Measurements from ENCODE around the gene FABP3.

Gene FABP3

GRCh38 chr1:31373056-31373896, at the start of gene FABP3:
TSS of gene FABP3 (minus strand) at chr1:31373076. CDS start at chr1:31373014, 62 bp downstream.
- no peak for DNase-seq (ENCODE audit: low read depth)

DNA sequence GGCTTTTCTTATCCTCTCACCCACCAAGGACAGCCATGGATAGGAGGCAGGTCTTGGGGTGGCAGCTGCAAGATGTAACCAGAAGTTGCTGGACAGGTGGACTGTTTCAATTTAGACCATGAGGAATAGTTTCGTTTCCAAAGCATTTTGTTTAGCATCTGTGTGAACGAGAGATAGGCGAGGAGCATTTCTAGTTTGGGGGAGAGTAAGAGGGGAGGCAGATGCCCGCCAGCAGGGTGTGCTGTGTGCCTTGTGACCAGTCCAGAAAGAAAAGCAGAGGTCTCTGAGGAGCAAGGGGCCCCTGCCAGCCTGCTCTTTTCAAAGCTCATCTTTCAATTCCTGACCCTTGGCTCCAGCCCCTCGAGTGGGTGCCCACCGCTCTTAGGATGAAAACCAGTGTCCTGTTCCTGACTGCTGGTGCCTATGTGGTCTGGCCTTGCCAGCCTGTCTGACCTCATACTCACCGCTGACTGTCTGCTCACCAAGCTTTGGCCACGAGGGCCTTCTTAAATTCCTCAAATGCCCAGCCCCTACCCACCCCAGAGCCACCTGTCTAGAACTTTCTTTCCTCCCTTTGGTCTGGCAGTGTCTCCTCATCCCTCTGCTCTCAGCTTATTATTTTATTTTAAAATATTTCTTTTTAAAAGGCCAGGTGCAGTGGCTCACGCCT, 48.6 kb upstream of the FABP3 start:
- DNase-seq (ENCODE audit: low read depth), result no peak

GRCh38 chr1:31420716-31421115, 47.8 kb upstream of the FABP3 start:
- no peak for DNase-seq (ENCODE audit: low read depth)

GRCh38 chr1:31418626-31419323, 45.9 kb upstream of the FABP3 start:
- DNase-seq (ENCODE audit: low read depth), result no peak

- no peak for DNase-seq (ENCODE audit: low read depth)
These were observed 44.3 kb upstream of the FABP3 start for GRCh38 chr1:31417148-31417547.

DNA sequence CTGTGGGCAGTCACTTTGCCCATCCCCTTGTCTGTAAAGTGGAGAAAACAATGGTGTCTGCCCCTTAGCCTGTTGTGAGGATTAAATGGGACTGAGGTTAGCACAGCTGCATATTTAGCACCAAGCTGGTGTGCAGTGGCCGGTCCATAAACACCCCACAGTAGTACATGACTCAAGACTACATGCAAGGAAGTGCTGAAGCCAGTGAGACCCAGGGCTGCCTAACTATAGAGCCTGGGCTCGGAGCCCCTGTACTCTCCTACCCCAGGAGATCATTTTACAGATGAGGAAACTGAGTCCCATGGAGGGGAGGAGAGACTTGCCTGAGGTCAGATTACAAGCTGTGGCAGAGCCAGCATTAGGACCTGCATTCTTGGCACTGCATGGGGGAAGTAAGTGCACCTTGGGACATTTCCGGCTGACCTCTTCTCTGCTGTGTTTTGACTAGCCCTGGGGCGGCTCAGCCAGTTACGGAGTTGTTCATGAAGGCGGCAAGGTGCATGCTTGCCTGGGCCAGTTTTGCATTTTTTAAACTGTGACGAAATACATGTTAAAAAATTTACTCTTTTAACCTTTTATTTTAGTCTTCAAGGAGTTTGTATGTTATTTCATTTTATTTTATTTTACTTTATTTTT, 43.3 kb upstream of the FABP3 start:
- DNase-seq (ENCODE audit: low read depth), result no peak

- DNase-seq (ENCODE audit: low read depth), result no peak
These were observed 42.8 kb upstream of the FABP3 start for GRCh38 chr1:31415658-31416057.

- no peak for DNase-seq (ENCODE audit: low read depth)
These were observed 42.1 kb upstream of the FABP3 start for GRCh38 chr1:31414980-31415370.

GRCh38 chr1:31413405-31414001, 40.6 kb upstream of the FABP3 start:
- no peak for DNase-seq (ENCODE audit: low read depth)

DNA sequence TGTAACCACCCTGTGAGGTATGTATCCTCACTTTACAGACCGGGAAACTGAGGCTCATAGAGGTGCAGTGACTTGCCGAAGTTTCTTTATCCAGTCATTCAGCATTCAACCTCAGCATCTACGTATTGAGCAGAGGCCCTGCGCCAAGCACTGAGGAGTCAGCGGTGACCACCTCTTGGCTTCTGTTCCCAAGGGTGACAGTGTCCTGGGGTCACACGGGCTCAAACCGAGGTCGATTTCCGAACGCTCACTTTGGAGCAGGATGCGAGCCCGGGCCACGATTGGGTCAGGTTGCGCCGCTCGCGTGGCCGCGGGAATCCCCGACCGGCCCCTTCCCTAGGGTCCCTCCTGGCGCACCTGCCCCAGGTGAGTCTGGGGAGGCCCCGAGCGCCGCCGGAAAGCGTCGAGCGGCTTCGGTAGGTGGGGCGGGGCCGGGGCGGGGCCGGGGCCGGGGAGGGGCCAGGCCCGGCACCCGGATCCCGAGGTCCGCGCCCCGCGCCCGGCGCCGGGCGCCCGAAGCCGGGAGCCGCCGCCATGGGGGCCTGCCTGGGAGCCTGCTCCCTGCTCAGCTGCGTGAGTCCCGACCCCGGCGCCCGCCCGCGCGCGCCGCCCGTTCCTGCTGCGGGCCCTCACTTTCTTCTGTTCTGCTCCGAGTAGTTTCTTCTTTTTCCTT, 40.0 kb upstream of the FABP3 start, which contains the start of gene SERINC2:
SERINC2 (plus strand) TSS at position 482 of the 673 bp plus-strand sequence; CDS start at position 535, 53 bp downstream.
- DNase-seq (ENCODE audit: low read depth), result no peak

DNA sequence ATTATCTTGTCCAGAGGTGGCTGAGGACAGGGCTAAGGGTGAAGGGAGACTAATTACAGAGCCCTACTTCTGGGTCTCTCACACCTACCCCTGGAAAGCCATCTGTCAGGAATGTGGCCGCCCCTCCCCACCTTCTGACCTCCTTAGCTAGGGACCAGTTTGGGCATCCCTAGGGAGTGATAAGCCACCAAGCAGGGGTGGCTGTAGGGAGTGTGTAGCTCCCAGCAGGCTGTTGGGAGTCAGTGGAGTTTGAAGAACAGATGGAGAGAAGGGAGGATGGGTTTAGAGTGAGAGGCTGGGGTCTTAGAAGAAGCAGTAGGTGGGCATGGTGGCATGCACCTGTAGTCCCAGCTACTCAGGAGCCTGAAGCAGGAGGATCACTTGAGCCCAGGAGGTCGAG, 39.3 kb upstream of the FABP3 start:
- DNase-seq (ENCODE audit: low read depth), result no peak

- no peak for DNase-seq (ENCODE audit: low read depth)
These were observed 38.0 kb upstream of the FABP3 start for GRCh38 chr1:31410871-31411270.

DNA sequence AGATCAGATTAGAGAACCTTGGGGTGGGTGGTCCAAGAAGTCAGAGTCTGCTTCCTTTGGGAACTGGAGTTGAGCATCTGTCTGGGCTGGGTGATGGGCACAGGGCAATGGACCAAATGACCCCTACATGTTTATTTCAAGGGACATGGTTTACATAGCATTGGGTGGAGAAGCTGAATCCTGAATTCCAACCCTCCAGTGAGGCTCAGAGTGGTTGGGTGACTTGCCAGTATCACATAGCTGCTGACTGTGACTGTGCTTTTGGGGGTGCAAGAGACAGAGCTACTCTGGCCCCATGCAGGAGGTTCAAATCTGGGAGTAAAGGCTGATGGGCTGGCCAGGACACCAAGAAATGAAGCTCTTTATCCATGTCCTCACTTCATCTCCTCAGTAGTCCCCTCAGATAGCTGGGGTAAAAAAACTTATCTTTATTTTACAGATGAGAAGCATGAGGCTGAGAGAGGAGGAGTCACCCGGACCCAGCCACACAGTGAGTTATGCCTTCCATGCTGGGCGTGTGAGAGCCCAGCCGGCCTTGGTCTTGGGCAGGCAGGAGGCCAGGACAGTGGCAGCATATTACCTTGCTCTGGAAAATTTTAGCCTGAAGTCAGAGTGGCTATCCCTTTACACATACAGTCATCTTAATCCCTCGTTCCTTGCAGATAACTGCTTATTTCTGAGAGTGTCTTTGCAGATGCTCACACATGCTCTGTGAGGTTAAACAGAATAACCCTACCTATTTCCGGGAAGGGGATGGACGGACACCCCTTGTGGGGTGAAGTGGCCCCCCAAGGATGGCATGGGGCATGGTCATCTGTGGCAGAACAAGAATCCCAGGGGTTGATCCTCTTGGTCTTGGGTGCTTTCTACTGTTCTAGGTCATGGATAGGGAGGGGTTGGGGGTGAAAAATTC, 37.3 kb upstream of the FABP3 start:
- DNase-seq (ENCODE audit: low read depth), result no peak

- DNase-seq (ENCODE audit: low read depth), result no peak
These were observed 36.0 kb upstream of the FABP3 start for GRCh38 chr1:31408788-31409318.

DNA sequence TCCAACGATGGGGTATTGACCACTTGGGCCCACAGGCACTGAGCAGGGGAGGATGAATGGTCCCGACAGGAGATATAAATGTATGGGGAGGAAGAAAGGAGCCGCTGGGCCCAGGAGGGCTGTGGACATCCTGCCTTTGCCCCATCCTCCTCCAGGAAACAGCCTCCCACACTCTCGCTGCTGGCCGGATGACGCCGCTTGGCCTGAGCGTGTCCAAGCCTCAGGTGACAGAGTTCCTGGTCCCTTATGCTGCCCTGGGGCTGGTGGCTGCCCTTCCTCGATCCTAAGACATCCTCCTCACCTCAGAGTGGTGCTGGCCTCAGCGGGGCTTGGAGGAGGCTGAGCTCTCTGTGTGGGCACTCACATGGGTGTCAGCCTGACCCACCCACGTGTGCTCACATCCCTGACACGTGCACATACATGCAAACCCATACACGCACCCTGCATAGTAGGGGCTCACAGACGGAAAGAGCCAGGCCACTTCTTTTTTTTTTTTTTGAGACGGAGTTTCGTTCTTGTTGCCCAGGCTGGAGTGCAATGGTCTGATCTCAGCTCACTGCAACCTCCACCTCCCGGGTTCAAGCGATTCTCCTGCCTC, 34.3 kb upstream of the FABP3 start:
- DNase-seq (ENCODE audit: low read depth), result no peak

GRCh38 chr1:31405578-31406245, 32.8 kb upstream of the FABP3 start:
- DNase-seq (ENCODE audit: low read depth), result no peak

DNA sequence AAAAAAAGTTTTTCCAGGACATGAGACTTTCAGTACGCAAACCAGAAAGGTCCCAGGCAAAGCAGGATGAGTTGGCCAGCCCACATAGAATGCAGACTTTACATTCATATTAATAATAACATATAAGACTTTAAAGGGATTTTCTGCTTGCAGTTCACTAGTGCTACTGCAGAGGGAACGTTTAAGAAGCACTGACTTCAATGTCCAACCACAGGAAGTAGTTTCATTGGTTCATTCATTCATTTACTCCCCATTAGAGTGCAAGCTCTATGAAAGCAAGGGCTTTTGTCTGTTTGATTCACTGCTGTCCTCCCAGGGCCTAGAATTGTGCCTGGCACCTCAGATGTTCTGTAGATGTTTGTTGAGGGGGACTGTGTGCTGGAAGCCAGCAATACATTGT, 28.4 kb upstream of the FABP3 start:
- no peak for DNase-seq (ENCODE audit: low read depth)

DNA sequence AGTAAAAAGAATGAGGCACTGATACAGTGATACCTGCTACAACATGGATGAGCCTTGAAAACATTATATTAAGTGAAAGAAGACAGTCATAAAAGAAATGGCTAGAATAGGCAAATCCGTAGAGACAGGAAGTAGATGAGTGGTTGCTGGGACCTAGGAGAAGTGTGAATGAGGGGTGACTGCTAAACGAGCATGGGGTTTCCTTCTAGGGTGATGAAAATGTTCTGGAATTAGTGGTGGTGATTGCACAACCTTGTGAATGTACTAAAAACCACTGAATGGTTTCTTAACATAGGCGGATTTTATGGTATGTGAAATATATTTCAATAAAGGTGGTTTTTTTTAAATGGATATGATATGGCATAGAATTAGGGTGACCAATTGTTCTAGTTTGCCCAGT, 27.5 kb upstream of the FABP3 start:
- no peak for DNase-seq (ENCODE audit: low read depth)

GRCh38 chr1:31399976-31400375, 27.1 kb upstream of the FABP3 start:
- no peak for DNase-seq (ENCODE audit: low read depth)

Measured in CMK (cell line).